Urinary bladder (tissue), 4 donors: ENCODE data around the gene NAA80. TPM values are rescaled to one million over a fixed set of nuclear protein-coding genes. Genes with fewer than 3 reads are reported as not detected.

ENCODE experiments used
- DNase-seq: peaks from one replicate; pipeline ENCODE4 v3.0.0-alpha.2; 2015; ENCODE audit errors: extremely low spot score
- H3K27ac ChIP-seq: one replicate; pipeline ENCODE4 v1.5.1; 2013; ENCODE audit warnings: low read depth, mild to moderate bottlenecking, moderate library complexity
- H3K36me3 ChIP-seq: one replicate; pipeline ENCODE4 v1.6.1; 2013; ENCODE audit warnings: mild to moderate bottlenecking, moderate library complexity; ENCODE audit not compliant: insufficient read depth
- H3K4me1 ChIP-seq: one replicate; pipeline ENCODE4 v1.6.1; 2013; ENCODE audit warnings: mild to moderate bottlenecking, moderate library complexity; ENCODE audit not compliant: insufficient read depth
- H3K4me3 ChIP-seq: one replicate; pipeline ENCODE4 v1.5.1; 2013; ENCODE audit warnings: low read depth, low read length
- WGBS: extraction: QIAGEN DNeasy Blood & Tissue Kit; methylation state at CpG from one replicate; pipeline ENCODE4 v1.1.7; 2013; 5-methylcytosine and 5-hydroxymethylcytosine counted together
- polyA plus RNA-seq: library from polyadenylated mRNA; stranded (reverse); fragments of 200-250 nt; gene quantifications from one replicate; pipeline ENCODE4 v1.2.3, GENCODE V29; 2013
- total RNA-seq: library from RNA; depleted of rRNA; stranded (reverse); fragments of >200 nt; gene quantifications from one replicate; pipeline ENCODE4 v1.2.3, GENCODE V29; 2014
- donor health status: healthy with polysubstance abuse.
- donor health status: healthy.

Gene NAA80
- total and polyA plus RNA-seq, 2 donors = 2.3 to 12.0 TPM

DNA sequence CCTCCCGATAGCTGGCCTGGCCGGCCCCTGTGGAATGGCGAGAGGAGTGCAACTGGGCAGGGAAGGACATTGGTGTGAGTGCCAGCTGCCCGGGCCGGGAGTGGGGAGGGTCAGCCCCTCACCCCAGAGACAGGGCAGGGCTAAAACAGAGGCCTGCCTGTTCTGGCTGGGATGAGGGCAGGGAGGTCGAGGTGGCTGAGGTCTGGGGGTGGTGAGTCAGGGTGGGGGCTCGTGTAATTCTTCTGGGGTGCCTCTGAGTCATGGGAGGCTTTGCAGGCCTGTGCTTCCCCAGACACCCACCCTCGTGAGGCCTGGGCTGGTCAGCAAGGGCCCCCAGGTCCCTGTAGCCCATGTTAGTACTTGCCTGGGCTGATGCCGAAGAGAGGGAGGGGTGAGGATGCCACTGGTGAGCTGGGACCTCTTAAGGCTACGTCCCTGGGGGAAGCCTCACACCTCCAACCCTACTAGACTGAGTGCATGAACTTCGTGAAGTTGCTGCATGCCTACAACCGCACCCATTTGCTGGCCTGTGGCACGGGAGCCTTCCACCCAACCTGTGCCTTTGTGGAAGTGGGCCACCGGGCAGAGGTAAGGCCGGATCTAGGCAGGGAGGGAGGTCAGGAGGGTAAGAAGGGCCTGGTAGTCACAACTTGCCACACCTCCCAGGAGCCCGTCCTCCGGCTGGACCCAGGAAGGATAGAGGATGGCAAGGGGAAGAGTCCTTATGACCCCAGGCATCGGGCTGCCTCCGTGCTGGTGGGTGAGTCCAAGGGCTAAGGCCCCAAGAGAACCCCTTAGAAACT lies 28.6 kb downstream of the NAA80 start:
- Histone ChIP-seq H3K36me3 (no peaks in the 10 kb centered on the region), H3K4me1 (peaks cover 4% of the 10 kb centered on the region), H3K27ac (no peak overlapping the region), H3K4me3 (no peak overlapping the region)
- 79% methylated on average over 19 of the region's 19 CpGs for WGBS
- DNase-seq = no peak

DNA sequence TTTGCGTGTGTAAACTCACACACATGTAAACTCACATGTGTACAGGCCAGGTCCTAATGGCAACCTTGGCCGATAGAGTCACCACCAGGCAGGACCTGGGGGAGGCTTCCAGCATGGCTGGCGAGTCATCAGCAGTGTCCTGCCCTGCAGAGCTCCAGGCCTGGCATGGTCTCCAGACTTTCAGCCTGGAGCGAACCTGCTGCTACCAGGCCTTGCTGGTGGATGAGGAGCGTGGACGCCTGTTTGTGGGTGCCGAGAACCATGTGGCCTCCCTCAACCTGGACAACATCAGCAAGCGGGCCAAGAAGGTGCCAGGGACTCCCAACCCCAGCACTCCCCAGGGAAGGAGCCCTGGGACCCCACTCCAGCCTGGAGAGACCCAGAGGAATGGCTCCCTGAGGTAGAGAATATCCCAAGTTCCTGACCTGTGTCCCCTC lies 29.2 kb downstream of the NAA80 start:
- 76% methylated on average over 8 of the region's 8 CpGs for WGBS
- Histone ChIP-seq H3K27ac (no peak overlapping the region), H3K36me3 (no peaks in the 10 kb centered on the region), H3K4me1 (peaks cover 5% of the 10 kb centered on the region), H3K4me3 (no peak overlapping the region)
- DNase-seq = no peak

DNA sequence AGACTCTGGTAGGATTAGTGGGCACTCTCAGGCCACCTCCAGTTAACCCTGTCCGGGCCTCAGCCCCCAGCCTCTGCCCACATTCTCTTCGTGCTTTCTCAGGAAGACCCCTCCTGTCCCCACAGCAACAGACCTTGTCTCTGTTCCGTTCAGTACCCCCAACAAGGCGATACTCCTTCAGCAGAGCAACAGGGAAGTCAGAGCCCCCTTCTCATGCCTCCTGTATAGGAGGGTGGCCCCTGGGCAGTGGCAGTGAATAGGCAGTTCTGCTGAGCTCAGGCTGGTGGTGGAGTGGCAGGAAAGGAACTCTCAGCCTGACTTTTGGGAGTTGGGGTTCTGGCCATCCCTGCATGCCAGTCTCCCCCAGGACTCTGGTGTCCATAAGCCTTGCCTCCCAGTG lies 29.7 kb downstream of the NAA80 start:
- no peak overlapping the region for H3K4me3 ChIP-seq
- H3K4me1 ChIP-seq = peaks cover 5% of the 10 kb centered on the region
- 44% methylated on average over 4 of the region's 4 CpGs for WGBS
- H3K27ac ChIP-seq = peak overlapping the region; percentile 32
- H3K36me3 ChIP-seq = no peaks in the 10 kb centered on the region
- no peak for DNase-seq

DNA sequence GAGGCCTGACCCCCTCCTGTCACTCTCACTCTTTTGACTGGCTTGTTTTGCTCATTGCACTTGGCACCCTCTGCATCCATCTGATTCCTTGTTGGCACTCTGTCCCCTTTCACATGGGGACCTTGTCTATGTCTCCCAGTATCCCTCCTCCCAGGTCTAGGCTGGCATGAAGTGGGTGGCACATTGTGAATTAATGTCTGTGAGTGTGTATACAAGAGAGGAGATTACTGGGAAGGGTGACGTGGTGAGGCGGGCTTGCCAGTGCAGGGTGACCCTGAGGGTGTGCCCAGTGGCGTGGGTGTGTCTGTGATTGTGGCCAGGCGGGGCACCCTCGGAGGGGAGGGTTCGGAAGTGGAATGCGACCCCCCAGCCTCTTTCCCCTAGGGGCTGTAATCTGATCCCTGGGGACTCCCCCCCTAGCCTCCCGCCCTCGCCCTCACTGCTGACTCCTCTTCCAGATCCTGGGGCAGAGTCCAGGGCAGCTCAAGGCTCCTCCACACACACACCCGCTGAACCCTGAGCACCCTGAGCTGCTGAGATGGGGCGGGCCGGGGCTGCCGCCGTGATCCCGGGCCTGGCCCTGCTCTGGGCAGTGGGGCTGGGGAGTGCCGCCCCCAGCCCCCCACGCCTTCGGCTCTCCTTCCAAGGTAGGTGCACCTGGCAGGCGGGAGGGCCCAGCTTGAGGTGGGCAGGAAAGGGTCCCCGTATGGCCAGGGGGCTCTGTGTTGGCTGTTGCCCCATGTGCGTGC lies 30.3 kb downstream of the NAA80 start, which contains the start of gene SEMA3B:
SEMA3B (plus strand) TSS at position 445 of the 749 bp plus-strand sequence; CDS start at position 539, 94 bp downstream.
- H3K4me3 ChIP-seq = peak within 1 kb of the TSS; percentile 34
- H3K36me3 ChIP-seq = no peaks in the 10 kb centered on the region
- WGBS = 28% methylated on average over 21 of the region's 21 CpGs
- no peak for DNase-seq
- peaks cover 5% of the 10 kb centered on the region for H3K4me1 ChIP-seq
- H3K27ac ChIP-seq = peak within 1 kb of the TSS; percentile 66

DNA sequence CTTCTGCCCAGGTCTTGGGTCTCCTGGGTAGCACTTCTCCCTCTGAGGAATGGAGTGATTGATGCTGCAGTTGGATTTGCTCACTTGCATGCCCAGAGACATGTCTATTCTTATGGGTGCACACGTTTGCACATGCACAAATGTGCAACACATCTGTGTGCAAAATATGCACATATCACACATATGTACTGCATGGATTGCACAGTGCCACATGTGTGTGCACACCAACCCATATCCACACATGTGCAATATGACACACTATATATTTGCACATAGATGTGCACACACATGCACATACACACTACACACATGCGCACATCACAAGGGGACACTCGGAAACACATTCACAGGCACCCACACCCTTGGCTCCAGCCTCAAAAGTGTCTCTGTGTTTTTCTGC lies 30.9 kb downstream of the NAA80 start:
- H3K27ac ChIP-seq = no peak overlapping the region
- no peaks in the 10 kb centered on the region for H3K36me3 ChIP-seq
- DNase-seq = no peak
- 43% methylated on average over 3 of the region's 3 CpGs for WGBS
- H3K4me1 ChIP-seq = peaks cover 5% of the 10 kb centered on the region
- H3K4me3 ChIP-seq = no peak overlapping the region

DNA sequence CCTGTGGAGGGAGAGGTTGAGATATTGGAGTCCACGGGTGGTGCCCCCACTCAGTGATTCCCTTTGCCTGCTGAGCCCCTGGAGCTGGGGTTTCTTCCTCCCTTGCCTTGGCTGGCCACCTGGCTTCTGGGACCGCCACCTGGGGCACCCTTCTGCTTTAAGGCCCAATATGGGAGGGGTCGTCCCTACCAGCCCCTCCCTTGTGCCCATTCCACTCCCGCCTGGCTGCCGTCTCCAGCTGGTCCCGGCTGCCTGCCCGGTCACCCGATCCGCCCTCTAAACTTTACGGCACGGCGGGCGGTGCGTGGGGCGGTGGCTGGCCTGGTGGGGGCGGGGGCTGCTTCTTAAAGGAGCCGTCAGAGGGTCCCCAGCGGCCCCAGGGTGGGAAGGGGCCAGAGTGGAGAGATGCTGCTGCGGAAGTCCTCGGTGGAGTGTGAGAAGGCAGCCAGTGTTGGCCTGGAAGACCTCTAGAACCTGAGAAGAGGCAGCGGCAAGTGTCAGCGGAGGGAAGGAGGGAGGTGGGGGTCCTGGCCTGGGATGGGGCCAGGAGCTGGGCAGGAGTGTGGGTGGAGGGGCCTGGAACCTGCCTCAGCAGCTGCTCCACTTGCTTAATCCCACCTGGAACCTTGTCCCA lies 31.8 kb downstream of the NAA80 start:
- Histone ChIP-seq H3K27ac (peak overlapping the region; percentile 70), H3K4me1 (peaks cover 5% of the 10 kb centered on the region), H3K36me3 (no peaks in the 10 kb centered on the region), H3K4me3 (peak overlapping the region; percentile 34)
- 6% methylated on average over 22 of the region's 22 CpGs for WGBS
- no peak for DNase-seq

DNA sequence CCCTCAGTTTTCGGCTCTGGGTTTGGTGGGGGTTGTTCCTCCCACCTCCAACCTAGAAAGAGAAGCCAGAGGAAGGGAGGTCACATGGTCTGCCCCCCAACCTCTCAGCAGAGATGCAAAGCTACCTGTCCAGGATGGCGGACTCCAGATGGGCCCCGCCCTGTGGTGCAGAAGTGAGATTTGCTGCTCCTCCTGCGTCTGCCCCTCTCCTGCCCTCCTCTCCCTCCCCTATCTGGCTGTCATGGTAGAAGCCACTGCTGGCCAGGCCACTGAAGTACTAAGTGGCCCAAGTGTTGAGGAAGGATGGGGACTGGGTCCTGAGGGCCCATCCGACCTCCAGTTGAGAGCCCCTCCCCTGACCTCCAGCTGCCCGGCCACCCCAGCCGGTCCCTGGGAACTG lies 32.4 kb downstream of the NAA80 start:
- Histone ChIP-seq H3K4me3 (peak overlapping the region; percentile 34), H3K36me3 (no peaks in the 10 kb centered on the region), H3K27ac (peak overlapping the region; percentile 70), H3K4me1 (peaks cover 5% of the 10 kb centered on the region)
- DNase-seq = no peak
- 51% methylated on average over 7 of the region's 7 CpGs for WGBS

DNA sequence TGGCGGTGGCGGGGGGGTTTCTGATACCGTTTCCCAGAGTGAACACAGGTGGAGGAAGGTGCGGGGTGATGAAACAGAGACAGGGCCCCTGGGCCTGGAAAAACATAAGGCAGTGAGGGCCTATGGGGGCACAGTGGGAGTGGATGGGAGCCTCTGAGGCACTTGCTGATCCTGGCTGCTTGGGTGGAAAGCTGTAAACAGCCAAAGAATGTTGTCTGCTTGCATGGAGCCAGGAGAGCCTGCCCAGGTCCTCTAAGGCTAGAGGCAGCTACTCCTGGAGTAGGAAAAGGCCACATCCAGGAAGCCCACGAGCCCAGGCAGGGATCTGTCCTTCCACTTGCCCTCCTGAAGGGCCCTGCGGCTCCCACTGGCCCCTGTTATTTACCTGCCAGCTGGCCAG lies 33.2 kb downstream of the NAA80 start:
- Histone ChIP-seq H3K4me3 (no peak overlapping the region), H3K27ac (no peak overlapping the region), H3K4me1 (peaks cover 5% of the 10 kb centered on the region), H3K36me3 (no peaks in the 10 kb centered on the region)
- WGBS = 77% methylated on average over 6 of the region's 6 CpGs
- DNase-seq = no peak

DNA sequence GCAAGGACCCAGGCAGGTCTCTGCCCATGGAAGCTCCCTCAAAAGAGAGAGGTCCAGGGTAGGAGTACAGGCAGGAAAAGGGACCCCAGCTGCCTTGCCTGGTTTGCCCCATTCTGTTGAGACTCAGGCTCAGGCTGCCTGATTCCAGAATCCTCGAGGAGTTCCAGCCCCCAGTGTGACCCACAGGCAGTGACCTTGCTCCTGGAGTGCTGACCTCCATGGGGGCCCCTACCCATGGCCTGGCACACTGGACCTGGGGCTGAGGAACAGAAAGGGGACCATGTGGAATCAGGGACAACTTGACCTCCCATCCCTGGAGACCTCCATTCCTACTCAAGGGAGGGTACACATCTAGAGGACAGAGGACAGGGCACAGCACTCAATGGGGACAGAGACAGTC lies 33.6 kb downstream of the NAA80 start:
- DNase-seq = no peak
- H3K4me3 ChIP-seq = no peak overlapping the region
- H3K36me3 ChIP-seq = no peaks in the 10 kb centered on the region
- H3K4me1 ChIP-seq = peaks cover 5% of the 10 kb centered on the region
- no peak overlapping the region for H3K27ac ChIP-seq
- WGBS = 58% methylated on average over 1 of the region's 1 CpG

DNA sequence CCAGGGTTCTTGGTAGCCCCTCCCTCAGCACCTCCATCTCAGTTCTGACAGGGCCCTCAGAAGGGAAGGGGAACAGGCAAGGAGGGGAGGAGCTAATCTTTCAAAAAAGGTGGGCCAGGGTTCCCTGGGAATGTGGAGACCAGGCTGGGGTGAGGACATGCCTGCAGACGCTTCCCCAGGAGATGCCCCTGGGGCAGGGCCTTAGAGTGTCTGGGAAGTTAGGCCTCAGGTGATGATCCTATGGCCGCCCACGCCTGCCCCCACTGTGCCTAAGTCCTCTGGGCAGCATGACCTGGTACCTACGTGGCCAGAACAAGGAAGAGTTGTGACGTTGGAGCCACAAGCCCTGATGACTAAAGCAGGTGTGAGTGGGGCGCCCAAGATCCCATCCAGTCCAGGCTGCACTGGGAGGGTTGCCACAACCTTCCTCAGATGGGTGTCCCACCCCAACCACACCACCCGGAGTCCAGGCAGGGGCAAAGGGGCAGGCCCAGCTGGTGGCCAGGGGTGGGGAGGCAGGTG lies 34.2 kb downstream of the NAA80 start:
- DNase-seq = no peak
- peak overlapping the region; percentile 78 for H3K27ac ChIP-seq
- peaks cover 5% of the 10 kb centered on the region for H3K4me1 ChIP-seq
- no peaks in the 10 kb centered on the region for H3K36me3 ChIP-seq
- H3K4me3 ChIP-seq = no peak overlapping the region
- WGBS = 59% methylated on average over 7 of the region's 7 CpGs

DNA sequence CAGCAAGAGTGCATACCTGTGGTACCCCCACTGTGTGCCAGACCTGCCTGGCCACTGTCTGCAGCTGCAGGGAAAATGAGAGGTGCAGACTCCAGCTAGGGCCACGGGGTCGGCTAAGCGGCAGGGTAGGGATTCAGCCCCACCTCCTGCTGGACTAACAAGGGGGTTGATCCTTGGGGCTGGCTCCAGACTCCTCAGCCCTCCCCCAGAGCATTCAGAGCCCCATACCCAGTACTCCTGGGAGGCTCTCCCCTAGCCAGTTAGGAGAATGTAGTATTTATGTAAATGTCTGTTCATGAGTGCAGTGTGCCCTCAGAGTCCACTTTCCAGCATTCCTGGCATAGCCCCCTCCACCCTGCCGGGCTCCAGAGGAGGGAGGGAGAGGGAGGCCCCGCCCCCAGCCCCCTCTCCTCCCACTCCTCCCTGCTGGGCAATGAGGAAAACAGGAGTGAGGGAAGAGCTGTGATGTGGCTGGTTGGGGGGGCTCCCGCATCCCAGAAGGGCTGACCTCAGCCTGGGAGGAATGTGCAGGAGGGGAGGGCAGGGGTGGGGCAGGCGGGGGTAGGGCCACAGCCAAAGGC lies 34.7 kb downstream of the NAA80 start:
- H3K27ac ChIP-seq = peak overlapping the region; percentile 35
- 10% methylated on average over 7 of the region's 7 CpGs for WGBS
- no peaks in the 10 kb centered on the region for H3K36me3 ChIP-seq
- H3K4me3 ChIP-seq = no peak overlapping the region
- peak; percentile 85 for DNase-seq
- peaks cover 5% of the 10 kb centered on the region for H3K4me1 ChIP-seq

DNA sequence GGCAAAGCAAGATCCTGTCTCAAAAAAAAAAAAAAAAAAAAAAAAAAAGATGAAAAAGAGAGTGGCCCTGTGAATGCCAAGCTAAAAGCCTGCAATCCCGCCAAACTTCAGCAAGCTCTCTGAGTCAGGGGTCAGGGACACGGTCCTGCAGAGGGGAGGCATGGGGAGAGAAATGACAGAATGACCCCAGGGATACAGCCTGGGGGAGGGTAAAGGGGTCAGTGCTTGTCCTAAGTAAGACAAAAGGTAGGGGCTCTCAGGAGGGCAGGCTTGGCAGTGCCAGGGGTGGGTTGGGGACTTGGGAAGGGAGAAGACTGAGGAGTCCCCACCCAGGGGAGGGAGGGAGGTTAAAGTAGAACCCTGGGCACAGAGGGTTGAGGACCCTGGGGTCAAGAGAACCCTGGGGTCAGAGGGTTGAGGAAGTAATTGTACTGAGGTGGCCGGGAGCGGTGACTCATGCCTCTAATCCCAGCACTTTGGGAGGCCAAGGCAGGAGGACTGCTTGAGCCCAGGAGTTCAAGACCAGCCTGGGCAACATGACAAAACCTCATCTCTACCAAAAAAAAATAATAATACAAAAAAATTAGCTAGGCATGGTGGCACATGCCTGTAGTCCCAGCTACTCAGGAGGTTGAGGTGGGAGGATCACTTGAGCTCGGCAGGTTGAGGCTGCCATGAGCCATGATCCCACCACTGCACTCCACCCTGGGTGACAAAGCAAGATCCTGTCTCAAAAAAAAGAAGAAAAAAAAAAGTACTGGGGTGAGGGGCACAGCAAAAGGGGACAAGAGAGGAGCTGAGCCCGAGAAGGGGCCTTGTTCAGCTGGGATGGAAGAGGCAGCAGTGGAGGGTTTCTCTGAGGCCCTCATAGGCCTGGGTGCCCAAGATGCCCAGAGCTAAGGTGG lies 35.5 kb downstream of the NAA80 start:
- WGBS = 51% methylated on average over 6 of the region's 6 CpGs
- no peaks in the 10 kb centered on the region for H3K36me3 ChIP-seq
- DNase-seq = no peak
- H3K27ac ChIP-seq = peak overlapping the region; percentile 35
- no peak overlapping the region for H3K4me3 ChIP-seq
- peaks cover 2% of the 10 kb centered on the region for H3K4me1 ChIP-seq
